HEK293 (cell line): ENCODE data around the gene XPNPEP2.

Source experiments
- CTCF ChIA-PET: fragments of 350-600 bp; formaldehyde crosslinking; extraction: SDS; loops from one replicate; lab custom pipeline; 2021; ENCODE audit warnings: antibody characterized with exemption; lab: Yijun Ruan, JAX
- POLR2A ChIA-PET: fragments of 300-600 bp; formaldehyde crosslinking; extraction: SDS; loops from one replicate; lab custom pipeline; 2020; ENCODE audit warnings: antibody characterized with exemption, inconsistent platforms; lab: Yijun Ruan, JAX
- H3K27ac ChIP-seq: fragments of 200-500 bp; sonication (Bioruptor generic); 2 replicates; pipeline ENCODE4 v1.5.1; 2014; ENCODE audit warnings: low read depth, low read length, control low read depth, inconsistent platforms; ENCODE audit errors: extremely low read depth
- H3K36me3 ChIP-seq, 2 experiments: fragments of 200-500 bp in 1 of 2; sonication (Bioruptor generic) in 1 of 2; 1 replicate in 1 of 2; 2 replicates in 1 of 2; pipeline ENCODE4 v1.5.1; 2014 to 2017; ENCODE audit warnings: inconsistent platforms in 2 of 2, low read length in 2 of 2; ENCODE audit not compliant: control insufficient read depth in 2 of 2, insufficient read depth in 1 of 2
- H3K4me1 ChIP-seq: fragments of 200-500 bp; sonication (Bioruptor generic); 2 replicates; pipeline ENCODE4 v1.5.1; 2014; ENCODE audit warnings: mild to moderate bottlenecking, low read length, inconsistent platforms; ENCODE audit not compliant: control insufficient read depth, insufficient read depth
- H3K4me3 ChIP-seq: 2 replicates; pipeline ENCODE4 v1.5.1; 2011; ENCODE audit warnings: low read depth, mild to moderate bottlenecking, control low read depth, low read length, moderate library complexity
- H3K9me3 ChIP-seq: fragments of 200-500 bp; sonication (Bioruptor generic); 2 replicates; pipeline ENCODE4 v1.5.1; 2014; ENCODE audit warnings: low read depth, low read length, inconsistent platforms; ENCODE audit not compliant: control insufficient read depth, insufficient read depth
- BCL6B ChIP-seq: fragments of 450-650 bp; formaldehyde crosslinking; IDR thresholded peaks from 2 replicates; pipeline ENCODE4 v1.5.1; 2017; ENCODE audit warnings: missing biosample characterization, missing genetic modification characterization
- CTCF ChIP-seq: fragments of 450-650 bp; formaldehyde crosslinking; IDR thresholded peaks from 2 replicates; pipeline ENCODE4 v1.5.1; 2016; ENCODE audit warnings: missing biosample characterization, missing genetic modification characterization
- FEZF1 ChIP-seq: fragments of 450-650 bp; formaldehyde crosslinking; IDR thresholded peaks from 2 replicates; pipeline ENCODE4 v1.5.1; 2016; ENCODE audit warnings: missing biosample characterization, missing genetic modification characterization
- HOXD13 ChIP-seq: sonication (generic); formaldehyde crosslinking; IDR thresholded peaks from 2 replicates; pipeline ENCODE4 v1.8.0; 2022; ENCODE audit warnings: missing genetic modification reagents, borderline replicate concordance
- KLF10 ChIP-seq: fragments of 450-650 bp; IDR thresholded peaks from 2 replicates; pipeline ENCODE4 v1.5.1; 2018; ENCODE audit warnings: missing biosample characterization, mild to moderate bottlenecking, missing genetic modification characterization
- SCRT1 ChIP-seq: fragments of 450-650 bp; formaldehyde crosslinking; IDR thresholded peaks from 2 replicates; pipeline ENCODE4 v1.5.1; 2016; ENCODE audit warnings: missing biosample characterization, missing genetic modification characterization, borderline replicate concordance
- SCRT2 ChIP-seq: fragments of 450-650 bp; formaldehyde crosslinking; IDR thresholded peaks from 2 replicates; pipeline ENCODE4 v1.5.1; 2016; ENCODE audit warnings: missing biosample characterization, missing genetic modification characterization
- SP3 ChIP-seq: fragments of 450-650 bp; formaldehyde crosslinking; IDR thresholded peaks from 2 replicates; pipeline ENCODE4 v1.5.1; 2016; ENCODE audit warnings: missing biosample characterization, missing genetic modification characterization
- TCF7L2 ChIP-seq: IDR thresholded peaks from 2 replicates; pipeline ENCODE4 v1.6.1; 2011; ENCODE audit warnings: low read depth, mild to moderate bottlenecking, inconsistent platforms, low read length, moderate library complexity, borderline replicate concordance
- ZBTB48 ChIP-seq: fragments of 450-650 bp; formaldehyde crosslinking; IDR thresholded peaks from 2 replicates; pipeline ENCODE4 v1.5.1; 2016; ENCODE audit warnings: missing biosample characterization, missing genetic modification characterization
- ZEB2 ChIP-seq: fragments of 450-650 bp; formaldehyde crosslinking; IDR thresholded peaks from 2 replicates; pipeline ENCODE4 v1.5.1; 2016; ENCODE audit warnings: missing biosample characterization, missing genetic modification characterization
- ZFP41 ChIP-seq: fragments of 450-650 bp; formaldehyde crosslinking; IDR thresholded peaks from 2 replicates; pipeline ENCODE4 v1.5.1; 2016; ENCODE audit warnings: missing biosample characterization, missing genetic modification characterization, borderline replicate concordance
- ZNF114 ChIP-seq: fragments of 450-650 bp; formaldehyde crosslinking; IDR thresholded peaks from 2 replicates; pipeline ENCODE4 v1.5.0; 2017; ENCODE audit warnings: missing biosample characterization, missing genetic modification characterization
- ZNF132 ChIP-seq: fragments of 450-650 bp; formaldehyde crosslinking; IDR thresholded peaks from 2 replicates; pipeline ENCODE4 v1.5.1; 2017; ENCODE audit warnings: missing biosample characterization, missing genetic modification characterization, borderline replicate concordance
- ZNF133 ChIP-seq: fragments of 450-650 bp; formaldehyde crosslinking; IDR thresholded peaks from 2 replicates; pipeline ENCODE4 v1.5.1; 2016; ENCODE audit warnings: missing biosample characterization, missing genetic modification characterization
- ZNF184 ChIP-seq: fragments of 450-650 bp; IDR thresholded peaks from 2 replicates; pipeline ENCODE4 v1.5.1; 2018; ENCODE audit warnings: missing biosample characterization, mild to moderate bottlenecking, missing genetic modification characterization
- ZNF2 ChIP-seq: fragments of 450-650 bp; formaldehyde crosslinking; IDR thresholded peaks from 2 replicates; pipeline ENCODE4 v1.5.1; 2016; ENCODE audit warnings: missing biosample characterization, missing genetic modification characterization
- ZNF214 ChIP-seq: fragments of 450-650 bp; formaldehyde crosslinking; IDR thresholded peaks from 2 replicates; pipeline ENCODE4 v1.5.1; 2017; ENCODE audit warnings: missing biosample characterization, mild to moderate bottlenecking, missing genetic modification characterization, borderline replicate concordance
- ZNF280D ChIP-seq: fragments of 450-650 bp; formaldehyde crosslinking; IDR thresholded peaks from 2 replicates; pipeline ENCODE4 v1.5.1; 2016; ENCODE audit warnings: missing biosample characterization, missing genetic modification characterization
- ZNF366 ChIP-seq: fragments of 450-650 bp; formaldehyde crosslinking; conservative IDR thresholded peaks from 2 replicates; pipeline ENCODE4 v1.5.1; 2016; ENCODE audit warnings: missing biosample characterization, missing genetic modification characterization
- ZNF391 ChIP-seq: fragments of 450-650 bp; formaldehyde crosslinking; IDR thresholded peaks from 2 replicates; pipeline ENCODE4 v1.5.1; 2016; ENCODE audit warnings: low read depth, missing biosample characterization, missing genetic modification characterization, borderline replicate concordance
- ZNF398 ChIP-seq: fragments of 450-650 bp; formaldehyde crosslinking; IDR thresholded peaks from 2 replicates; pipeline ENCODE4 v1.5.1; 2017; ENCODE audit warnings: missing biosample characterization, missing genetic modification characterization
- ZNF404 ChIP-seq: fragments of 450-650 bp; formaldehyde crosslinking; IDR thresholded peaks from 2 replicates; pipeline ENCODE4 v1.5.1; 2017; ENCODE audit warnings: missing biosample characterization, missing genetic modification characterization
- ZNF473 ChIP-seq: fragments of 450-650 bp; formaldehyde crosslinking; IDR thresholded peaks from 2 replicates; pipeline ENCODE4 v1.5.1; 2017; ENCODE audit warnings: missing biosample characterization, missing genetic modification characterization
- ZNF549 ChIP-seq: fragments of 450-650 bp; IDR thresholded peaks from 2 replicates; pipeline ENCODE4 v1.5.1; 2018; ENCODE audit warnings: missing biosample characterization, missing genetic modification characterization, mild to moderate bottlenecking, inconsistent platforms, moderate library complexity

The XPNPEP2 gene

GRCh38 chrX:129721414-129721813 lies 17.4 kb upstream of the XPNPEP2 start:
- H3K4me3 ChIP-seq, result no peak overlapping the region

GRCh38 chrX:129721870-129722269 lies 16.9 kb upstream of the XPNPEP2 start:
- POLR2A ChIA-PET, result no interaction called here
- Histone ChIP-seq H3K27ac (no peak overlapping the region), H3K4me1 (no peaks in the 10 kb centered on the region), H3K9me3 (no peaks in the 10 kb centered on the region), H3K4me3 (no peak overlapping the region), H3K36me3 (no peaks in the 10 kb centered on the region)
- CTCF ChIA-PET, result interaction anchor here (9.0 kb wide), 1 partner anchor 83 kb away, joined by 154 read pairs; no protein-coding TSS in a partner anchor
- TF ChIP-seq SP3 (tag by site-specific recombination), result no peak
- no peak for TF ChIP-seq HOXD13 (CRISPR knock-in tag)
- no peak for TF ChIP-seq KLF10
- no peak for TF ChIP-seq ZNF391 (tag by site-specific recombination)
- TF ChIP-seq ZNF404, result no peak
- TF ChIP-seq ZNF473 (tag by site-specific recombination), result no peak
- no peak for TF ChIP-seq ZNF214 (tag by site-specific recombination)
- no peak for TF ChIP-seq ZFP41 (tag by site-specific recombination)
- TF ChIP-seq FEZF1, result no peak
- no peak for TF ChIP-seq ZNF132 (tag by site-specific recombination)
- no peak for TF ChIP-seq CTCF (tag by site-specific recombination)
- TF ChIP-seq TCF7L2, result no peak

More at GRCh38 chrX:129721414-129721813, 17.4 kb upstream of the XPNPEP2 start:
- CTCF ChIA-PET, result no interaction called here
- Histone ChIP-seq H3K27ac (no peak overlapping the region), H3K9me3 (no peaks in the 10 kb centered on the region), H3K36me3 (no peaks in the 10 kb centered on the region), H3K4me1 (no peaks in the 10 kb centered on the region)
- no peak for TF ChIP-seq BCL6B (tag by site-specific recombination)
- TF ChIP-seq SCRT1 (tag by site-specific recombination), result no peak
- TF ChIP-seq ZNF366 (tag by site-specific recombination), result no peak
- TF ChIP-seq ZNF2 (tag by site-specific recombination), result no peak
- TF ChIP-seq ZNF133 (tag by site-specific recombination), result no peak
- TF ChIP-seq ZNF114 (tag by site-specific recombination), result no peak
- TF ChIP-seq ZBTB48, result no peak
- TF ChIP-seq ZNF280D (tag by site-specific recombination), result no peak
- TF ChIP-seq ZNF398 (tag by site-specific recombination), result no peak
- TF ChIP-seq ZNF184 (tag by site-specific recombination), result no peak
- TF ChIP-seq SCRT2 (tag by site-specific recombination), result no peak
- no peak for TF ChIP-seq ZEB2
- no peak for TF ChIP-seq ZNF549 (tag by site-specific recombination)
- TF ChIP-seq HOXD13 (CRISPR knock-in tag), result no peak
- POLR2A ChIA-PET, result no interaction called here
